PC-3 (cell line): ENCODE measurements around the gene MISP. TPM values are rescaled to one million over a fixed set of nuclear protein-coding genes. Genes with fewer than 3 reads are reported as not detected.

Source experiments
- ATAC-seq: fragments of 200-7000 bp; cut with Tn5 transposase; 2 replicates; pipeline ENCODE4 v1.9.1; 2020; ENCODE audit warnings: mild to moderate bottlenecking, moderate library complexity
- BruUV-seq: library from RNA; stranded (reverse); fragments of 400-500 nt; replicated peaks from 2 replicates; lab custom pipeline; 2021; lab: Mats Ljungman, UMichigan
- CTCF ChIA-PET: fragments of 300-600 bp; sonication (Branson Sonifier 250); formaldehyde crosslinking; loops from one replicate; lab custom pipeline; 2022; ENCODE audit warnings: antibody characterized with exemption; lab: Charles Lee
- POLR2A ChIA-PET: fragments of 300-600 bp; sonication (Branson Sonifier 250); formaldehyde crosslinking; loops from one replicate; lab custom pipeline; 2022; ENCODE audit warnings: antibody characterized with exemption; ENCODE audit not compliant: unreplicated experiment; lab: Charles Lee
- DNase-seq: peaks from one replicate; pipeline ENCODE4 v3.0.0-alpha.2; 2015
- H2AFZ ChIP-seq: fragments of 300-600 bp; sonication (generic); 2 replicates; pipeline ENCODE4 v1.6.0; 2016; ENCODE audit warnings: antibody characterized with exemption, low read length
- H3F3A ChIP-seq: fragments of 300-600 bp; sonication (generic); one replicate; pipeline ENCODE4 v1.6.0; 2017; ENCODE audit warnings: antibody characterized with exemption, low read length, control low read depth, mild to moderate bottlenecking; ENCODE audit not compliant: unreplicated experiment
- H3K27ac ChIP-seq: fragments of 300-600 bp; sonication (generic); 2 replicates; pipeline ENCODE4 v1.5.1; 2016; ENCODE audit warnings: mild to moderate bottlenecking, low read length
- H3K27me3 ChIP-seq: fragments of 300-600 bp; sonication (generic); 2 replicates; pipeline ENCODE4 v1.6.1; 2016; ENCODE audit warnings: low read length, mixed read lengths
- H3K36me3 ChIP-seq: fragments of 300-600 bp; sonication (generic); 2 replicates; pipeline ENCODE4 v1.6.1; 2016; ENCODE audit warnings: low read depth, mixed run types, low read length, mixed read lengths
- H3K4me1 ChIP-seq: fragments of 300-600 bp; sonication (generic); 2 replicates; pipeline ENCODE4 v1.5.1; 2016; ENCODE audit warnings: low read length; ENCODE audit not compliant: insufficient read depth
- H3K4me2 ChIP-seq: fragments of 300-600 bp; sonication (generic); 2 replicates; pipeline ENCODE4 v1.6.0; 2016; ENCODE audit warnings: low read length
- H3K4me3 ChIP-seq: fragments of 300-600 bp; sonication (generic); 2 replicates; pipeline ENCODE4 v1.5.1; 2016; ENCODE audit warnings: mild to moderate bottlenecking, low read length, mixed read lengths
- H3K79me2 ChIP-seq: fragments of 300-600 bp; sonication (generic); 2 replicates; pipeline ENCODE4 v1.6.1; 2017; ENCODE audit warnings: low read length, mixed read lengths
- H3K9ac ChIP-seq: fragments of 300-600 bp; sonication (generic); 2 replicates; pipeline ENCODE4 v1.6.0; 2016; ENCODE audit warnings: mild to moderate bottlenecking, low read length
- H3K9me2 ChIP-seq: fragments of 300-600 bp; sonication (generic); replicated peaks from 2 replicates; pipeline ENCODE4 v1.6.1; 2016; ENCODE audit warnings: mixed run types, low read length, mixed read lengths
- H3K9me3 ChIP-seq: fragments of 300-600 bp; sonication (generic); 2 replicates; pipeline ENCODE4 v1.6.1; 2016; ENCODE audit warnings: low read length, mixed read lengths
- H4K20me1 ChIP-seq: fragments of 300-600 bp; sonication (generic); 2 replicates; pipeline ENCODE4 v1.6.1; 2016; ENCODE audit warnings: low read length, mixed read lengths
- EZH2 ChIP-seq: fragments of 300-600 bp; sonication (generic); IDR thresholded peaks from one replicate; pipeline ENCODE4 v1.6.1; 2017; ENCODE audit warnings: antibody characterized with exemption, mild to moderate bottlenecking, low read length; ENCODE audit not compliant: unreplicated experiment
- EZH2phosphoT487 ChIP-seq: fragments of 300-600 bp; sonication (generic); IDR thresholded peaks from 2 replicates; pipeline ENCODE4 v1.6.1; 2018; ENCODE audit warnings: mild to moderate bottlenecking, antibody characterized with exemption, low read length, borderline replicate concordance
- intact Hi-C: fragments of 100-400 bp; cut with micrococcal nuclease; formaldehyde crosslinking; loops from 2 replicates; pipeline ENCODE4 v1.9.0; 2023
- total RNA-seq: library from RNA; depleted of rRNA; stranded (reverse); fragments of >200 nt; gene quantifications from 2 replicates; pipeline ENCODE4 v1.2.3, GENCODE V29; 2014
- TF ChIP-seq, protein P1 (sequence below): fragments of 300-600 bp; sonication (generic); conservative IDR thresholded peaks from 2 replicates; pipeline ENCODE4 v1.5.1; 2017; ENCODE audit warnings: antibody characterized with exemption, low read depth, mild to moderate bottlenecking, low read length

Gene MISP
- total RNA-seq, 1 experiment from 2014 or later, result 115 TPM

DNA sequence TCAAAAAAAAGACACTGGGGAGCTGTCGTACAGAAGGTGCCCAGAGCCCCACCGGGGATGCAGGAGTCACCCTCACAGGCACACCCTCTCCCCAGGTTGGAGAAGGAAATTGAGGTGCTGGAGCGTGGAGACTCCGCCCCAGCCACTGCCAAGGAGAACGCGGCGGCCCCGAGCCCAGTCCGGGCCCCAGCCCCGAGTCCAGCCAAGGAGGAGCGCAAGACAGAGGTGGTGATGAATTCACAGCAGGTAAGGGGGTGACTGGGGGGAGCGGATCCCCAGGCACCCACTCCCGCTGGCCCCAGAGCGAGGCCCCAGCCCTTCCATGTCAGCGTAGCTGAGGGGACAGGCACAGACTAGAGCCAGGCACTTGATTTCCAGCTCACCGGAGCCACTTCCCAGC, 19.9 kb upstream of the MISP start:
- Histone ChIP-seq H3K27ac (no peak overlapping the region), H3K4me2 (no peak overlapping the region), H3K27me3 (no peaks in the 10 kb centered on the region), H3K9me3 (no peaks in the 10 kb centered on the region), H3K36me3 (no peaks in the 10 kb centered on the region), H3K4me3 (no peak overlapping the region), H3K9me2 (no peaks in the 10 kb centered on the region), H3K4me1 (no peaks in the 10 kb centered on the region), H3F3A (no peaks in the 10 kb centered on the region), H2AFZ (no peak overlapping the region), H3K9ac (no peak overlapping the region), H3K79me2 (no peaks in the 10 kb centered on the region), H4K20me1 (no peaks in the 10 kb centered on the region)
- POLR2A ChIA-PET, result interaction anchor here (0.6 kb wide), 1 partner anchor 28 kb away, joined by 4 read pairs; no protein-coding TSS in a partner anchor
- BruUV-seq, result no TSS peak
- ATAC-seq (no peak), DNase-seq (no peak)
- intact Hi-C loops, result loop anchor here (5.0 kb wide), 1 partner anchor 144 kb away; the partner anchor contains the start of gene HCN2
- CTCF ChIA-PET, result no interaction called here
- TF ChIP-seq EZH2, result no peak
- no peak for TF ChIP-seq EZH2phosphoT487
- TF ChIP-seq, protein P1, sequence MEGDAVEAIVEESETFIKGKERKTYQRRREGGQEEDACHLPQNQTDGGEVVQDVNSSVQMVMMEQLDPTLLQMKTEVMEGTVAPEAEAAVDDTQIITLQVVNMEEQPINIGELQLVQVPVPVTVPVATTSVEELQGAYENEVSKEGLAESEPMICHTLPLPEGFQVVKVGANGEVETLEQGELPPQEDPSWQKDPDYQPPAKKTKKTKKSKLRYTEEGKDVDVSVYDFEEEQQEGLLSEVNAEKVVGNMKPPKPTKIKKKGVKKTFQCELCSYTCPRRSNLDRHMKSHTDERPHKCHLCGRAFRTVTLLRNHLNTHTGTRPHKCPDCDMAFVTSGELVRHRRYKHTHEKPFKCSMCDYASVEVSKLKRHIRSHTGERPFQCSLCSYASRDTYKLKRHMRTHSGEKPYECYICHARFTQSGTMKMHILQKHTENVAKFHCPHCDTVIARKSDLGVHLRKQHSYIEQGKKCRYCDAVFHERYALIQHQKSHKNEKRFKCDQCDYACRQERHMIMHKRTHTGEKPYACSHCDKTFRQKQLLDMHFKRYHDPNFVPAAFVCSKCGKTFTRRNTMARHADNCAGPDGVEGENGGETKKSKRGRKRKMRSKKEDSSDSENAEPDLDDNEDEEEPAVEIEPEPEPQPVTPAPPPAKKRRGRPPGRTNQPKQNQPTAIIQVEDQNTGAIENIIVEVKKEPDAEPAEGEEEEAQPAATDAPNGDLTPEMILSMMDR, result no peak

DNA sequence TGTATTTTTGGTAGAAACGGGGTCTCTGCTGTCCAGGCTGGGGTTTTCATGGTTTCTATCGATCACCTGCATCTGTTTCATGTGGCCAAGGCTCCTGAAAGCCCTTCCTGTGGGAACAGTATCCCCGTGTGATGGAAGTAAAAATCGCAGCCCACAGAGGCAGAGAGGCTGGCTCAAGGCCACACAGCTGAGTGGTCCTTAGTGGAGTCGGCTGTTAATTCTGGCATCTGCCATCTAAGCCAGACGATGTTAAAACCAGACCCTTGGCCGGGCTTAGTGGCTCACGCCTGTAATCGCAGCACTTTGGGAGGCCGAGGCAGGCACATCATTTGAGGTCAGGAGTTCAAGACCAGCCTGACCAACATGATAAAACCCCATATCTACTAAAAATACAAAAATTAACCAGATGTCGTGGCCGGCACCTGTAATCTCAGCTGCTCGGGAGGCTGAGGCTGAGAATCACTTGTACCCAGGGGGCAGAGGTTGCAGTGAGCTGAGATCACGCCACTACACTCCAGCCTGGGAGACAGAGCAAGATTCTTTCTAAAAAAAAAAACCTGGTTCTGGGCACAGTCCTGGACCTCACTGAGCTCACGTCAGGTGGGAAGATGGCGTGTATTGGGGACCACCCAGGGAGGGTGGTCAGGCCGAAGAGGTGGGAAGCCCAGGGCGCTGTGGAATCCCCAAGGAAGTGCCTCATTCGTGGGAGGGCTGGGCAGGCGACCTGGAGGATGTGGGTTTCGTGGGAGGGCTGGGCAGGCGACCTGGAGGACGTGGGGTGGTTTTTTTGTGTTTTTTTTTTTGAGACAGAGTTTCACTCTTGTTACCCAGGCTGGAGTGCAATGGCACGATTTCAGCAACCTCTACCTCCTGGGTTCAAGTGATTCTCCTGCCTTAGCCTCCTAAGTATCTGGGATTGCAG, 18.5 kb upstream of the MISP start:
- Histone ChIP-seq H3K9me2 (no peaks in the 10 kb centered on the region), H2AFZ (no peak overlapping the region), H3F3A (no peaks in the 10 kb centered on the region), H3K4me1 (no peaks in the 10 kb centered on the region), H3K36me3 (no peaks in the 10 kb centered on the region), H3K79me2 (no peaks in the 10 kb centered on the region), H3K4me2 (no peak overlapping the region), H3K27ac (no peak overlapping the region), H4K20me1 (no peaks in the 10 kb centered on the region), H3K9ac (no peak overlapping the region), H3K9me3 (no peaks in the 10 kb centered on the region), H3K4me3 (no peak overlapping the region), H3K27me3 (no peaks in the 10 kb centered on the region)
- TF ChIP-seq, protein P1, result no peak
- TF ChIP-seq EZH2phosphoT487 (no peak), EZH2 (no peak)
- ChIA-PET CTCF (no interaction called here), POLR2A (no interaction called here)
- intact Hi-C loops, result loop anchor here (5.0 kb wide), 1 partner anchor 145 kb away; the partner anchor contains the start of gene HCN2
- BruUV-seq, result no TSS peak
- ATAC-seq (no peak), DNase-seq (no peak)

DNA sequence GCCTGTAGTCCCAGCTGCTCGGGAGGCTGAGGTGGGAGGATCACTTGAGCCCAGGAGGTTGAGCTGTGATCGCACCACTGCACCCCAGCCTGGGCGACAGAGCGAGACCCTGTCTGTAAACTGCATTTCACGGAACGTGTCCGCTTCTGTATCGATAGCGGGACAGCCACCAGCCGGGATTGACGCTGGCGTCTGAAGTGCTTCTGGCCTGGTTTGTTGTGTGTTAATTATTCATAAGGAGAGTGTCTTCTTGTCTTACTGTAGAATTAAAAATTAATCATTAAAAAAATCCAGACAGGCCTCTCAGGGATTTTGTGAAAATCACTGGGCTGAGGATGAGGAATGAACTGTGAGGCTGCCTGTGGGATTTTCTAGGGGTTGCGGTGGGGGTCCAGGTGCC, 16.2 kb upstream of the MISP start:
- CTCF ChIA-PET, result interaction anchor here (0.6 kb wide), 1 partner anchor 150 kb away, joined by 3 read pairs; no protein-coding TSS in a partner anchor
- POLR2A ChIA-PET, result no interaction called here
- ATAC-seq (no peak), DNase-seq (no peak)
- Histone ChIP-seq H4K20me1 (no peaks in the 10 kb centered on the region), H3K9ac (no peak overlapping the region), H3K36me3 (no peaks in the 10 kb centered on the region), H3K27me3 (no peaks in the 10 kb centered on the region), H3F3A (no peaks in the 10 kb centered on the region), H3K9me2 (no peaks in the 10 kb centered on the region), H3K27ac (no peak overlapping the region), H3K79me2 (no peaks in the 10 kb centered on the region), H3K4me3 (no peak overlapping the region), H3K4me1 (no peaks in the 10 kb centered on the region), H3K9me3 (no peaks in the 10 kb centered on the region), H3K4me2 (no peak overlapping the region), H2AFZ (no peak overlapping the region)
- BruUV-seq, result no TSS peak
- intact Hi-C loops, result loop anchor here (2.0 to 5.0 kb wide), 2 partner anchors 70 to 147 kb away; partner anchors contain the start of gene HCN2
- TF ChIP-seq, protein P1, result no peak
- TF ChIP-seq EZH2phosphoT487 (no peak), EZH2 (no peak)
